Endodermal cell (in vitro differentiated cells): ENCODE measurements around the gene EHHADH. TPM values are rescaled to one million over a fixed set of nuclear protein-coding genes. Genes with fewer than 3 reads are reported as not detected.
"Not testable (repeated sequence)": the region's sequence is repeated elsewhere in the genome, so short reads cannot be mapped to it uniquely, and the experiment has no call there.

ENCODE experiments used
- DNase-seq: peaks from one replicate; pipeline ENCODE4 v3.0.0-alpha.2; 2017
- H3K27ac ChIP-seq: 2 replicates; pipeline ENCODE4 v1.5.1; 2013; ENCODE audit warnings: mild to moderate bottlenecking, low read depth, low read length, moderate library complexity
- H3K27me3 ChIP-seq: 2 replicates; pipeline ENCODE4 v1.6.1; 2013; ENCODE audit warnings: mild to moderate bottlenecking, low read length, moderate library complexity; ENCODE audit not compliant: insufficient read depth, control insufficient read depth, poor library complexity, severe bottlenecking
- H3K36me3 ChIP-seq: 2 replicates; pipeline ENCODE4 v1.7.0; 2013; ENCODE audit warnings: mild to moderate bottlenecking, low read length, moderate library complexity; ENCODE audit not compliant: control insufficient read depth, insufficient read depth
- H3K4me1 ChIP-seq: one replicate; pipeline ENCODE4 v1.7.0; 2013; ENCODE audit warnings: low read length; ENCODE audit not compliant: control insufficient read depth, insufficient read depth
- H3K4me3 ChIP-seq: 2 replicates; pipeline ENCODE4 v1.5.1; 2013; ENCODE audit warnings: mild to moderate bottlenecking, low read length, moderate library complexity
- H3K9ac ChIP-seq: 2 replicates; pipeline ENCODE4 v1.6.1; 2013; ENCODE audit warnings: mild to moderate bottlenecking, low read length, moderate library complexity; ENCODE audit not compliant: poor library complexity, severe bottlenecking; ENCODE audit errors: extremely low read depth
- H3K9me3 ChIP-seq: 2 replicates; pipeline ENCODE4 v1.6.1; 2013; ENCODE audit warnings: mild to moderate bottlenecking, low read length, moderate library complexity; ENCODE audit not compliant: control insufficient read depth
- H3K27ac Mint-ChIP-seq: 2 replicates; pipeline ENCODE4 v1.8.0; 2020; ENCODE audit warnings: mixed read lengths
- H3K27me3 Mint-ChIP-seq: 2 replicates; pipeline ENCODE4 v1.8.0; 2021; ENCODE audit warnings: mild to moderate bottlenecking, mixed read lengths; ENCODE audit not compliant: insufficient read depth
- H3K36me3 Mint-ChIP-seq: 2 replicates; pipeline ENCODE4 v1.8.0; 2020; ENCODE audit warnings: low read depth, mixed read lengths
- H3K4me1 Mint-ChIP-seq: 2 replicates; pipeline ENCODE4 v1.8.0; 2020; ENCODE audit warnings: mixed read lengths
- H3K4me3 Mint-ChIP-seq: 2 replicates; pipeline ENCODE4 v1.8.0; 2020; ENCODE audit warnings: mild to moderate bottlenecking, moderate library complexity, mixed read lengths
- H3K9me3 Mint-ChIP-seq: 2 replicates; pipeline ENCODE4 v1.8.0; 2020; ENCODE audit warnings: mild to moderate bottlenecking, mixed read lengths
- WGBS, 2 experiments: methylation state at CpG; one replicate each; pipeline versions ENCODE4 v1.1.5 to v1.1.7; 2013; ENCODE audit warnings: missing lambda C conversion rate in 2 of 2, mixed read lengths in 1 of 2; ENCODE audit not compliant: insufficient coverage in 1 of 2, insufficient read length in 1 of 2; 5-methylcytosine and 5-hydroxymethylcytosine counted together
- total RNA-seq, 2 donors: library from RNA; stranded (reverse); fragmentation: NEBNext Ultra II Directional in 1 of 2; extraction: Animal tissue kit (Norgen Biotek cat#: 25700) in 1 of 2; gene quantifications; 2 replicates in 1 of 2; 3 replicates in 1 of 2; pipeline ENCODE4 v1.2.1, GENCODE V29; 2021
- TF ChIP-seq, protein P1 (sequence below): fragments of 200-600 bp; sonication (generic); conservative IDR thresholded peaks from 2 replicates; pipeline ENCODE4 v1.5.0; 2021; ENCODE audit warnings: antibody characterized with exemption, mild to moderate bottlenecking

Gene EHHADH
- total RNA-seq, 2 donors from 2014 or later, result 58.7 to 79.2 TPM

DNA sequence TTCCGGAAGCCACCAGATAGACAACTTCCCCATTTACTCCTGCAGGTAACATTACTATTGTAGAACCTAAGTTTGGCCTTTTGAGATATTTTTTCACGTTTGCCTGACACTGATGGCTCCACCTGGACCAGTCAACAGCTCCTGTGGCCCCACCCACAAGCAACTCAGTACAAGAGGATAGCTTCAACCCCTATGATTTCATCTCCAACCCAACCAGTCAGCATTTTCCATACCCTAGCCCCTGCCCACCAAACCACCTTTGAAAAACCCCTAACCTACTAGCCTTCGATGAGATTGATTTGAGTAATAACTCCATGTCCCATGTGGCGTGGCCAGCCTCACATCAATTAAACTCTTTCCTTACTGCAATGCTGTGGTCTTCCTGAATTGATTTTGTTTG is 950 bp upstream of the EHHADH start:
- 93% methylated on average over 4 of the region's 4 CpGs; no CpG with 5 or more reads in 1 of the 2 experiments for WGBS, 2 experiments
- H3K4me3 ChIP-seq, result peak overlapping the region; percentile 78
- peaks cover 30% of the 10 kb centered on the region for H3K4me1 Mint-ChIP-seq
- no peaks in the 10 kb centered on the region for H3K27me3 Mint-ChIP-seq
- TF ChIP-seq, protein P1, sequence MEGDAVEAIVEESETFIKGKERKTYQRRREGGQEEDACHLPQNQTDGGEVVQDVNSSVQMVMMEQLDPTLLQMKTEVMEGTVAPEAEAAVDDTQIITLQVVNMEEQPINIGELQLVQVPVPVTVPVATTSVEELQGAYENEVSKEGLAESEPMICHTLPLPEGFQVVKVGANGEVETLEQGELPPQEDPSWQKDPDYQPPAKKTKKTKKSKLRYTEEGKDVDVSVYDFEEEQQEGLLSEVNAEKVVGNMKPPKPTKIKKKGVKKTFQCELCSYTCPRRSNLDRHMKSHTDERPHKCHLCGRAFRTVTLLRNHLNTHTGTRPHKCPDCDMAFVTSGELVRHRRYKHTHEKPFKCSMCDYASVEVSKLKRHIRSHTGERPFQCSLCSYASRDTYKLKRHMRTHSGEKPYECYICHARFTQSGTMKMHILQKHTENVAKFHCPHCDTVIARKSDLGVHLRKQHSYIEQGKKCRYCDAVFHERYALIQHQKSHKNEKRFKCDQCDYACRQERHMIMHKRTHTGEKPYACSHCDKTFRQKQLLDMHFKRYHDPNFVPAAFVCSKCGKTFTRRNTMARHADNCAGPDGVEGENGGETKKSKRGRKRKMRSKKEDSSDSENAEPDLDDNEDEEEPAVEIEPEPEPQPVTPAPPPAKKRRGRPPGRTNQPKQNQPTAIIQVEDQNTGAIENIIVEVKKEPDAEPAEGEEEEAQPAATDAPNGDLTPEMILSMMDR, result no peak
- no peaks in the 10 kb centered on the region for H3K27me3 ChIP-seq
- peaks cover under 1% of the 10 kb centered on the region for H3K4me1 ChIP-seq
- no peak overlapping the region for H3K27ac Mint-ChIP-seq
- peaks cover 6% of the 10 kb centered on the region for H3K36me3 Mint-ChIP-seq
- peaks cover 38% of the 10 kb centered on the region for H3K9me3 Mint-ChIP-seq
- H3K4me3 Mint-ChIP-seq, result peak overlapping the region; percentile 72
- H3K36me3 ChIP-seq, result no peaks in the 10 kb centered on the region
- H3K9me3 ChIP-seq, result peaks cover 43% of the 10 kb centered on the region
- no peak overlapping the region for H3K27ac ChIP-seq
- no peak overlapping the region for H3K9ac ChIP-seq
- no peak for DNase-seq

GRCh38 chr3:185253133-185253532 is 716 bp downstream of the EHHADH start:
- not testable (repeated sequence) for DNase-seq, H3K9ac ChIP-seq, H3K27me3 ChIP-seq, H3K27ac ChIP-seq, H3K27ac Mint-ChIP-seq, H3K36me3 ChIP-seq, H3K27me3 Mint-ChIP-seq, H3K4me1 ChIP-seq
- Mint-ChIP-seq H3K4me3 (peak overlapping the region; percentile 72), H3K36me3 (peaks cover 22% of the 10 kb centered on the region), H3K9me3 (peaks cover 41% of the 10 kb centered on the region), H3K4me1 (peaks cover 34% of the 10 kb centered on the region)
- peak overlapping the region; percentile 78 for H3K4me3 ChIP-seq
- H3K9me3 ChIP-seq, result peaks cover 47% of the 10 kb centered on the region
- WGBS, 2 experiments, result 90% methylated on average over 2 of the region's 4 CpGs; no CpG with 5 or more reads in 1 of the 2 experiments

GRCh38 chr3:185251272-185251671 is 2.6 kb downstream of the EHHADH start:
- Histone ChIP-seq H3K4me3 (peak overlapping the region; percentile 78), H3K27ac (no peak overlapping the region), H3K4me1 (peaks cover 5% of the 10 kb centered on the region), H3K9me3 (peaks cover 49% of the 10 kb centered on the region), H3K36me3 (peaks cover 24% of the 10 kb centered on the region), H3K27me3 (no peaks in the 10 kb centered on the region), H3K9ac (peak overlapping the region; percentile 29)
- H3K9me3 Mint-ChIP-seq, result peaks cover 45% of the 10 kb centered on the region
- peaks cover 34% of the 10 kb centered on the region for H3K36me3 Mint-ChIP-seq
- DNase-seq, result no peak
- H3K27me3 Mint-ChIP-seq, result no peaks in the 10 kb centered on the region
- peak overlapping the region; percentile 65 for H3K27ac Mint-ChIP-seq
- 74 to 85% methylated on average over 5 of the region's 5 CpGs for WGBS, 2 experiments
- TF ChIP-seq, protein P1, result no peak
- peak overlapping the region; percentile 72 for H3K4me3 Mint-ChIP-seq
- H3K4me1 Mint-ChIP-seq, result peaks cover 34% of the 10 kb centered on the region

- TF ChIP-seq, protein P1, result no peak
- DNase-seq, result no peak
- peak overlapping the region; percentile 65 for H3K27ac Mint-ChIP-seq
- Histone ChIP-seq H3K9me3 (peaks cover 55% of the 10 kb centered on the region), H3K4me1 (peaks cover 5% of the 10 kb centered on the region), H3K4me3 (peak overlapping the region; percentile 78), H3K27me3 (no peaks in the 10 kb centered on the region), H3K36me3 (peaks cover 31% of the 10 kb centered on the region), H3K27ac (no peak overlapping the region), H3K9ac (peak overlapping the region; percentile 36)
- H3K4me3 Mint-ChIP-seq, result peak overlapping the region; percentile 72
- 0% methylated on average over 1 of the region's 1 CpG; no CpG with 5 or more reads in 1 of the 2 experiments for WGBS, 2 experiments
- H3K4me1 Mint-ChIP-seq, result peaks cover 34% of the 10 kb centered on the region
- no peaks in the 10 kb centered on the region for H3K27me3 Mint-ChIP-seq
- H3K9me3 Mint-ChIP-seq, result peaks cover 46% of the 10 kb centered on the region
- peaks cover 40% of the 10 kb centered on the region for H3K36me3 Mint-ChIP-seq
These were observed 3.2 kb downstream of the EHHADH start for GRCh38 chr3:185250653-185251052.
